H1 (cell line): ENCODE measurements around the gene ZBTB46. TPM values are rescaled to one million over a fixed set of nuclear protein-coding genes. Genes with fewer than 3 reads are reported as not detected.

Source experiments
- CTCF ChIA-PET: fragments of 300-600 bp; sonication (Branson Sonifier 250); formaldehyde crosslinking; loops from one replicate; lab custom pipeline; 2021; ENCODE audit not compliant: partially characterized antibody; lab: Charles Lee
- POLR2A ChIA-PET: fragments of 300-600 bp; sonication (Branson Sonifier 250); formaldehyde crosslinking; loops from one replicate; lab custom pipeline; 2021; ENCODE audit warnings: inconsistent platforms; ENCODE audit not compliant: partially characterized antibody; lab: Charles Lee
- DNase-seq, 2 experiments: peaks; one replicate each; pipeline versions ENCODE4 v3.0.0 to v3.0.0-alpha.2; 2010 to 2022; ENCODE audit warnings: low spot score in 2 of 2, low read depth in 1 of 2, mixed read lengths in 1 of 2
- FAIRE-seq: peaks from 2 replicates; lab custom pipeline; 2011; peaks lifted over from hg19 to GRCh38; lab: Jason Lieb, UNC
- H2AFZ ChIP-seq: 2 replicates; pipeline ENCODE4 v1.8.1; 2012; ENCODE audit warnings: low read length, inconsistent platforms
- H2AK5ac ChIP-seq: 2 replicates; pipeline ENCODE4 v1.6.1; 2013; ENCODE audit warnings: low read depth, low read length
- H2BK120ac ChIP-seq: replicated peaks from 2 replicates; pipeline ENCODE3; 2013; ENCODE audit warnings: low read depth, low read length, inconsistent platforms
- H2BK12ac ChIP-seq: 2 replicates; pipeline ENCODE4 v1.6.1; 2013; ENCODE audit warnings: low read depth, low read length
- H2BK15ac ChIP-seq: 2 replicates; pipeline ENCODE4 v1.6.1; 2013; ENCODE audit warnings: low read length
- H2BK20ac ChIP-seq: 2 replicates; pipeline ENCODE4 v1.6.1; 2013; ENCODE audit warnings: low read length
- H2BK5ac ChIP-seq: 2 replicates; pipeline ENCODE4 v1.6.1; 2013; ENCODE audit warnings: low read depth, low read length
- H3K14ac ChIP-seq: 2 replicates; pipeline ENCODE4 v1.6.1; 2013; ENCODE audit warnings: inconsistent platforms; ENCODE audit not compliant: insufficient read length
- H3K18ac ChIP-seq: 2 replicates; pipeline ENCODE4 v1.6.1; 2013; ENCODE audit warnings: low read length; ENCODE audit errors: extremely low read depth
- H3K23ac ChIP-seq: 2 replicates; pipeline ENCODE4 v1.6.1; 2013; ENCODE audit warnings: inconsistent platforms; ENCODE audit not compliant: insufficient read length
- H3K23me2 ChIP-seq: 2 replicates; pipeline ENCODE4 v1.6.1; 2013; ENCODE audit warnings: low read depth, low read length
- H3K27ac ChIP-seq: 2 replicates; pipeline ENCODE4 v1.6.1; 2011; ENCODE audit warnings: low read depth, low read length, inconsistent platforms
- H3K27me3 ChIP-seq, 4 experiments: replicated peaks in 1 of 4; 1 replicate in 1 of 4; 2 replicates in 3 of 4; pipeline versions ENCODE4 v1.6.1 to v1.8.1; 2011 to 2013; ENCODE audit warnings: low read length in 3 of 4, mild to moderate bottlenecking in 3 of 4, inconsistent platforms in 2 of 4, mixed read lengths in 2 of 4, moderate library complexity in 1 of 4; ENCODE audit not compliant: control insufficient read depth in 3 of 4, insufficient read depth in 3 of 4; ENCODE audit errors: extremely low read depth in 1 of 4
- H3K36me3 ChIP-seq, 4 experiments: 2 replicates each; pipeline versions ENCODE4 v1.6.1 to v1.8.1; 2011 to 2013; ENCODE audit warnings: mild to moderate bottlenecking in 4 of 4, low read length in 3 of 4, moderate library complexity in 2 of 4, control low read depth in 1 of 4, inconsistent platforms in 1 of 4; ENCODE audit not compliant: insufficient read depth in 4 of 4, control insufficient read depth in 2 of 4
- H3K4ac ChIP-seq: replicated peaks from 2 replicates; pipeline ENCODE3; 2013; ENCODE audit warnings: low read length, low read depth, mixed read lengths, inconsistent platforms; ENCODE audit not compliant: insufficient read length
- H3K4me1 ChIP-seq, 4 experiments: replicated peaks in 1 of 4; 1 replicate in 1 of 4; 2 replicates in 3 of 4; pipeline versions ENCODE4 v1.6.1 to v1.8.1; 2011 to 2013; ENCODE audit warnings: low read length in 3 of 4, inconsistent platforms in 2 of 4, mixed read lengths in 1 of 4; ENCODE audit not compliant: insufficient read depth in 4 of 4, control insufficient read depth in 3 of 4
- H3K4me2 ChIP-seq, 2 experiments: 2 replicates each; pipeline versions ENCODE4 v1.6.1 to v1.8.1; 2011 to 2013; ENCODE audit warnings: low read depth in 2 of 2, low read length in 2 of 2, control low read depth in 1 of 2, inconsistent platforms in 1 of 2, mild to moderate bottlenecking in 1 of 2; ENCODE audit not compliant: insufficient read depth in 1 of 2
- H3K4me3 ChIP-seq, 4 experiments: fragments of 200-600, 300-600 bp in 1 of 4; sonication (generic), shearing (Covaris generic), sonication (Bioruptor Twin) in 1 of 4; 2 replicates each; pipeline versions ENCODE4 v1.5.1 to v1.8.1; 2011 to 2016; ENCODE audit warnings: low read length in 4 of 4, low read depth in 3 of 4, control low read depth in 2 of 4, inconsistent platforms in 2 of 4, mild to moderate bottlenecking in 2 of 4, mixed read lengths in 1 of 4, moderate library complexity in 1 of 4; ENCODE audit not compliant: insufficient read depth in 2 of 4; ENCODE audit errors: extremely low read depth in 1 of 4
- H3K56ac ChIP-seq: replicated peaks from 2 replicates; pipeline ENCODE3; 2013; ENCODE audit warnings: low read depth, mild to moderate bottlenecking, mixed read lengths, low read length, inconsistent platforms; ENCODE audit not compliant: insufficient read length
- H3K79me1 ChIP-seq: 2 replicates; pipeline ENCODE4 v1.6.1; 2013; ENCODE audit warnings: low read depth, low read length, control low read depth
- H3K79me2 ChIP-seq, 2 experiments: 2 replicates each; pipeline versions ENCODE4 v1.6.1 to v1.8.1; 2012 to 2013; ENCODE audit warnings: low read length in 2 of 2, mild to moderate bottlenecking in 2 of 2, inconsistent platforms in 1 of 2; ENCODE audit not compliant: insufficient read depth in 2 of 2, control insufficient read depth in 1 of 2
- H3K9ac ChIP-seq, 4 experiments: replicated peaks in 1 of 4; 1 replicate in 1 of 4; 2 replicates in 3 of 4; pipeline versions ENCODE4 v1.6.1 to v1.8.1; 2011 to 2013; ENCODE audit warnings: low read depth in 3 of 4, low read length in 3 of 4, control low read depth in 2 of 4, mild to moderate bottlenecking in 2 of 4, moderate library complexity in 2 of 4, inconsistent platforms in 1 of 4; ENCODE audit errors: extremely low read depth in 1 of 4
- H3K9me3 ChIP-seq, 2 experiments: 2 replicates each; pipeline versions ENCODE4 v1.6.1 to v1.8.1; 2012 to 2013; ENCODE audit warnings: mild to moderate bottlenecking in 2 of 2, moderate library complexity in 2 of 2, control low read depth in 1 of 2, inconsistent platforms in 1 of 2, low read depth in 1 of 2, low read length in 1 of 2, mixed read lengths in 1 of 2; ENCODE audit not compliant: insufficient read depth in 2 of 2
- H4K20me1 ChIP-seq, 2 experiments: replicated peaks in 1 of 2; 2 replicates each; pipeline versions ENCODE3 to v1.8.1; 2011 to 2013; ENCODE audit warnings: inconsistent platforms in 2 of 2, low read length in 2 of 2, mild to moderate bottlenecking in 1 of 2; ENCODE audit not compliant: insufficient read depth in 2 of 2, control insufficient read depth in 1 of 2
- H4K5ac ChIP-seq: 2 replicates; pipeline ENCODE4 v1.6.1; 2013; ENCODE audit warnings: low read length, low read depth, mixed read lengths, inconsistent platforms; ENCODE audit not compliant: insufficient read length
- H4K8ac ChIP-seq: 2 replicates; pipeline ENCODE4 v1.8.0; 2013; ENCODE audit warnings: mild to moderate bottlenecking, moderate library complexity, low read length, inconsistent platforms; ENCODE audit not compliant: insufficient read depth; ENCODE audit errors: extremely low read depth
- H4K91ac ChIP-seq: replicated peaks from 2 replicates; pipeline ENCODE3; 2013; ENCODE audit warnings: low read length, mixed read lengths, inconsistent platforms; ENCODE audit not compliant: insufficient read length
- BRCA1 ChIP-seq: IDR thresholded peaks from 2 replicates; pipeline ENCODE4 v1.6.1; 2012; ENCODE audit warnings: low read depth, low read length, improper control_type of control experiment
- CHD2 ChIP-seq: IDR thresholded peaks from 2 replicates; pipeline ENCODE4 v1.6.1; 2012; ENCODE audit warnings: low read length, improper control_type of control experiment
- GTF2F1 ChIP-seq: IDR thresholded peaks from 2 replicates; pipeline ENCODE4 v1.6.1; 2012; ENCODE audit warnings: low read depth, low read length, improper control_type of control experiment, borderline replicate concordance
- HDAC6 ChIP-seq: IDR thresholded peaks from one replicate; pipeline ENCODE4 v1.7.1; 2012; ENCODE audit warnings: low read depth, mild to moderate bottlenecking, inconsistent platforms, low read length, moderate library complexity
- JUND ChIP-seq: IDR thresholded peaks from 2 replicates; pipeline ENCODE4 v1.6.1; 2011; ENCODE audit warnings: mild to moderate bottlenecking, improper control_type of control experiment, low read length
- NRF1 ChIP-seq: IDR thresholded peaks from 2 replicates; pipeline ENCODE4 v1.6.1; 2011; ENCODE audit warnings: mild to moderate bottlenecking, low read depth, low read length, improper control_type of control experiment
- PHF8 ChIP-seq: fragments of 200-600 bp; sonication (generic); conservative IDR thresholded peaks from 2 replicates; pipeline ENCODE4 v1.7.1; 2012; ENCODE audit warnings: low read depth, mild to moderate bottlenecking, inconsistent platforms, low read length, moderate library complexity
- POU5F1 ChIP-seq: IDR thresholded peaks from 2 replicates; pipeline ENCODE4 v1.6.1; 2011; ENCODE audit warnings: low read depth, mild to moderate bottlenecking, low read length, moderate library complexity
- RFX5 ChIP-seq: IDR thresholded peaks from 2 replicates; pipeline ENCODE4 v1.6.1; 2011; ENCODE audit warnings: low read depth, low read length, improper control_type of control experiment, borderline replicate concordance
- RXRA ChIP-seq: IDR thresholded peaks from 2 replicates; pipeline ENCODE4 v1.6.1; 2011; ENCODE audit warnings: low read depth, mild to moderate bottlenecking, low read length, moderate library complexity; ENCODE audit not compliant: insufficient read depth
- SIRT6 ChIP-seq: IDR thresholded peaks from one replicate; pipeline ENCODE4 v1.7.1; 2012; ENCODE audit warnings: low read length, inconsistent platforms
- SIX5 ChIP-seq: IDR thresholded peaks from 2 replicates; pipeline ENCODE4 v1.6.1; 2011; ENCODE audit warnings: mild to moderate bottlenecking, low read depth, low read length
- SP4 ChIP-seq: IDR thresholded peaks from 2 replicates; pipeline ENCODE4 v1.6.1; 2012; ENCODE audit warnings: low read length, inconsistent platforms
- SRF ChIP-seq: IDR thresholded peaks from 2 replicates; pipeline ENCODE4 v1.6.1; 2011; ENCODE audit warnings: mild to moderate bottlenecking, low read depth, low read length, moderate library complexity
- TAF7 ChIP-seq: optimal IDR thresholded peaks from 2 replicates; pipeline ENCODE3; 2011; ENCODE audit warnings: low read depth, mild to moderate bottlenecking, inconsistent platforms, low read length, moderate library complexity, borderline replicate concordance
- TCF12 ChIP-seq: IDR thresholded peaks from 2 replicates; pipeline ENCODE4 v1.6.1; 2011; ENCODE audit warnings: low read depth, mild to moderate bottlenecking, low read length
- WGBS, 2 experiments: shearing (Covaris generic) in 1 of 2; methylation state at CpG; one replicate each; pipeline versions ENCODE4 v1.1.6 to v1.1.7; 2013 to 2015; ENCODE audit warnings: low lambda C conversion rate in 2 of 2, mixed read lengths in 2 of 2, inconsistent platforms in 1 of 2, low coverage in 1 of 2, missing lambda C conversion rate in 1 of 2; ENCODE audit not compliant: insufficient replicate concordance in 2 of 2, insufficient coverage in 1 of 2, insufficient read length in 1 of 2; ENCODE audit errors: extremely low coverage in 1 of 2, missing lambda C conversion rate in 1 of 2; 5-methylcytosine and 5-hydroxymethylcytosine counted together
- polyA plus RNA-seq, 7 experiments: library from polyadenylated mRNA; depleted of rRNA in 3 of 7; stranded (reverse) in 5 of 7; unstranded in 2 of 7; fragments of >200 nt in 5 of 7; fragments of 200-250 nt in 2 of 7; gene quantifications; 1 replicate in 5 of 7; 2 replicates in 1 of 7; 4 replicates in 1 of 7; pipeline versions ENCODE4 v1.2.1 to v1.2.3, GENCODE V29; 2011 to 2013; ENCODE audit warnings: missing spikeins in 2 of 7, mixed read lengths in 2 of 7
- total RNA-seq: library from RNA; stranded (reverse); fragmentation: NEBNext Ultra II Directional; extraction: Animal tissue kit (Norgen Biotek cat#: 25700); gene quantifications from 2 replicates; pipeline ENCODE4 v1.2.1, GENCODE V29; 2021

Gene ZBTB46
- total and polyA plus RNA-seq, 2 of the 8 experiments (the other 6 are each of a cell fraction or from before 2014, with no cell fraction given) = 6.4 to 22.4 TPM

- Histone ChIP-seq H3K23ac (no peak overlapping the region), H3K56ac (no peak overlapping the region), H2BK120ac (no peak overlapping the region), H3K23me2 (no peaks in the 10 kb centered on the region; the same call in 1 of the 2 replicates), H3K4me2 (no peak overlapping the region), H3K4me3 (no peak overlapping the region), H4K20me1 (peaks cover 4 to 10% of the 10 kb centered on the region in 2 experiments), H3K27ac (no peak overlapping the region), H4K5ac (no peak overlapping the region), H2BK5ac (no peak overlapping the region), H3K79me1 (peaks cover 16% of the 10 kb centered on the region), H2AK5ac (no peak overlapping the region), H4K91ac (no peak overlapping the region), H2BK20ac (no peak overlapping the region), H3K27me3 (no peaks in the 10 kb centered on the region), H3K36me3 (no peaks in the 10 kb centered on the region; a peak in 1 of 8 replicates), H2BK15ac (no peak overlapping the region), H3K9me3 (no peaks in the 10 kb centered on the region), H4K8ac (no peak overlapping the region), H2AFZ (no peak overlapping the region), H3K14ac (no peak overlapping the region), H2BK12ac (no peak overlapping the region), H3K79me2 (peaks cover 7 to 52% of the 10 kb centered on the region in 2 experiments), H3K4ac (no peak overlapping the region), H3K4me1 (peaks cover 0 to 1% (median 0%) of the 10 kb centered on the region in 4 experiments; a peak in 2 of 7 replicates), H3K9ac (no peak overlapping the region), H3K18ac (no peak overlapping the region)
- FAIRE-seq (no peak), DNase-seq (no peak)
- no peak for TF ChIP-seq HDAC6
- TF ChIP-seq JUND = no peak
- TF ChIP-seq SP4 = no peak
- TF ChIP-seq PHF8 = no peak
- no peak for TF ChIP-seq TCF12
- TF ChIP-seq SRF = no peak
- TF ChIP-seq SIRT6 = no peak
- TF ChIP-seq RXRA = no peak
- TF ChIP-seq SIX5 = no peak
- no peak for TF ChIP-seq TAF7
- TF ChIP-seq BRCA1 = no peak
- no peak for TF ChIP-seq POU5F1
- TF ChIP-seq GTF2F1 = no peak
- no peak for TF ChIP-seq CHD2
- no peak for TF ChIP-seq NRF1
- no peak for TF ChIP-seq RFX5
- CTCF ChIA-PET = interaction anchor here (0.6 to 2.0 kb wide), 8 partner anchors 14 to 152 kb away, joined by 3 to 10 read pairs (median 3); partner anchors contain the start of gene TPD52L2
- POLR2A ChIA-PET = interaction anchor here (1.8 kb wide), 1 partner anchor 11 kb away, joined by 5 read pairs; no protein-coding TSS in a partner anchor
- 91% methylated on average over 8 of the region's 8 CpGs; no CpG with 5 or more reads in 1 of the 2 experiments for WGBS, 2 experiments
Measured at GRCh38 chr20:63821811-63822210, 9.3 kb downstream of the ZBTB46 start.
